K562 (cell line): ENCODE measurements around the gene ERCC1. TPM values are rescaled to one million over a fixed set of nuclear protein-coding genes. Genes with fewer than 3 reads are reported as not detected.

Experiments
- CBX3 ChIP-seq, 2 experiments: IDR thresholded peaks; 1 replicate in 1 of 2; 2 replicates in 1 of 2; pipeline ENCODE4 v1.6.1; 2012; ENCODE audit warnings: inconsistent platforms in 2 of 2, low read length in 2 of 2, borderline replicate concordance in 1 of 2, control low read depth in 1 of 2
- CBX8 ChIP-seq: fragments of 200-600 bp; sonication (generic); IDR thresholded peaks from 2 replicates; pipeline ENCODE4 v1.6.1; 2012; ENCODE audit warnings: borderline replicate concordance, mixed run types, low read depth, mild to moderate bottlenecking, moderate library complexity, mixed read lengths, low read length, control low read depth, inconsistent platforms; ENCODE audit not compliant: poor library complexity, severe bottlenecking; ENCODE audit errors: extremely low read depth
- CEBPB ChIP-seq: fragments of 450-650 bp; IDR thresholded peaks from 2 replicates; pipeline ENCODE4 v1.6.1; 2016; ENCODE audit warnings: missing genetic modification characterization, missing compliant biosample characterization
- EP300 ChIP-seq: IDR thresholded peaks from 2 replicates; pipeline ENCODE4 v1.6.1; 2012; ENCODE audit warnings: low read length, improper control_type of control experiment
- ETV6 ChIP-seq, 3 experiments: fragments of 150-350 bp in 1 of 3; sonication (generic) in 1 of 3; formaldehyde crosslinking in 1 of 3; IDR thresholded peaks; 2 replicates each; pipeline versions ENCODE4 v1.6.1 to v1.8.0; 2014 to 2022; ENCODE audit warnings: borderline replicate concordance in 2 of 3, low read depth in 2 of 3, antibody characterized with exemption in 1 of 3, low read length in 1 of 3, mild to moderate bottlenecking in 1 of 3, missing genetic modification reagents in 1 of 3
- MBD2 ChIP-seq: sonication (generic); IDR thresholded peaks from 2 replicates; pipeline ENCODE4 v1.6.1; 2016; ENCODE audit warnings: low read depth, borderline replicate concordance
- MEF2D ChIP-seq: conservative IDR thresholded peaks from 2 replicates; pipeline ENCODE4 v1.6.1; 2016; ENCODE audit warnings: low read depth, missing genetic modification characterization, missing compliant biosample characterization
- NCOA1 ChIP-seq: fragments of 450-650 bp; IDR thresholded peaks from 2 replicates; pipeline ENCODE4 v1.6.1; 2016; ENCODE audit warnings: low read depth
- NONO ChIP-seq, 2 experiments: fragments of 200-400 bp in 1 of 2; fragments of 450-650 bp in 1 of 2; formaldehyde crosslinking in 1 of 2; IDR thresholded peaks; 2 replicates each; pipeline ENCODE4 v1.6.1; 2017; ENCODE audit warnings: low read depth in 2 of 2, mild to moderate bottlenecking in 2 of 2, moderate library complexity in 2 of 2, low read length in 1 of 2
- NR2C1 ChIP-seq, 2 experiments: fragments of 450-650 bp; IDR thresholded peaks; 2 replicates each; pipeline ENCODE4 v1.6.1; 2017; ENCODE audit warnings: mild to moderate bottlenecking in 2 of 2, antibody characterized with exemption in 1 of 2, inconsistent platforms in 1 of 2, missing compliant biosample characterization in 1 of 2, missing genetic modification characterization in 1 of 2
- PHF8 ChIP-seq: fragments of 200-600 bp; sonication (generic); IDR thresholded peaks from 2 replicates; pipeline ENCODE4 v1.6.1; 2012; ENCODE audit warnings: mixed run types, mild to moderate bottlenecking, inconsistent platforms, low read length, moderate library complexity, borderline replicate concordance
- PTTG1 ChIP-seq: fragments of 450-650 bp; IDR thresholded peaks from 2 replicates; pipeline ENCODE4 v1.6.1; 2016; ENCODE audit warnings: low read depth, mild to moderate bottlenecking, missing genetic modification characterization, missing compliant biosample characterization
- RCOR1 ChIP-seq, 2 experiments: IDR thresholded peaks; 2 replicates each; pipeline ENCODE4 v1.6.1; 2012; ENCODE audit warnings: low read depth in 2 of 2, low read length in 2 of 2, borderline replicate concordance in 1 of 2, improper control_type of control experiment in 1 of 2
- SAFB2 ChIP-seq: fragments of 200-400 bp; formaldehyde crosslinking; IDR thresholded peaks from 2 replicates; pipeline ENCODE4 v1.6.1; 2018; ENCODE audit warnings: borderline replicate concordance, low read length, low read depth, moderate library complexity; ENCODE audit not compliant: severe bottlenecking
- SMAD3 ChIP-seq: fragments of 450-650 bp; formaldehyde crosslinking; conservative IDR thresholded peaks from 2 replicates; pipeline ENCODE4 v1.4.0; 2020; ENCODE audit warnings: mild to moderate bottlenecking
- SPI1 ChIP-seq: IDR thresholded peaks from 2 replicates; pipeline ENCODE4 v1.6.1; 2011; ENCODE audit warnings: low read depth, low read length, control low read depth, borderline replicate concordance
- SRSF7 ChIP-seq: fragments of 200-400 bp; formaldehyde crosslinking; optimal IDR thresholded peaks from 2 replicates; pipeline ENCODE3; 2017; ENCODE audit warnings: mild to moderate bottlenecking, low read depth, low read length
- SUPT5H ChIP-seq: fragments of 450-650 bp; IDR thresholded peaks from 2 replicates; pipeline ENCODE4 v1.6.1; 2016
- ZNF175 ChIP-seq: fragments of 200-800 bp; sonication (Bioruptor generic); IDR thresholded peaks from 2 replicates; pipeline ENCODE4 v1.6.1; 2016; ENCODE audit warnings: low read depth, mild to moderate bottlenecking, missing genetic modification characterization, missing compliant biosample characterization
- ZNF449 ChIP-seq: fragments of 250-450 bp; sonication (Bioruptor Pico); IDR thresholded peaks from 2 replicates; pipeline ENCODE4 v1.8.0; 2022; ENCODE audit warnings: moderate library complexity, mild to moderate bottlenecking, inconsistent platforms
- ZNF511 ChIP-seq: sonication (generic); formaldehyde crosslinking; IDR thresholded peaks from 2 replicates; pipeline ENCODE4 v1.8.0; 2022; ENCODE audit warnings: mild to moderate bottlenecking, missing genetic modification reagents
- ZNF655 ChIP-seq: fragments of 250-450 bp; sonication (Bioruptor Pico); IDR thresholded peaks from 2 replicates; pipeline ENCODE4 v1.5.0; 2021
- ZNF668 ChIP-seq: fragments of 250-450 bp; sonication (Bioruptor Pico); IDR thresholded peaks from 2 replicates; pipeline ENCODE4 v1.8.0; 2022; ENCODE audit warnings: mild to moderate bottlenecking, inconsistent platforms
- ZNF707 ChIP-seq: fragments of 250-450 bp; sonication (Bioruptor Pico); conservative IDR thresholded peaks from 2 replicates; pipeline ENCODE4 v1.8.0; 2022; ENCODE audit warnings: inconsistent platforms, mild to moderate bottlenecking, moderate library complexity
- polyA plus RNA-seq, 8 experiments: library from polyadenylated mRNA; depleted of rRNA in 4 of 8; stranded (reverse) in 5 of 8; unstranded in 3 of 8; fragments of >200 nt; fragmentation: Nextera tagmentation in 2 of 8; fragmentation: Illumina TruSeq in 1 of 8; extraction: Ambion mirVana in 2 of 8; extraction: Trizol in 1 of 8; gene quantifications; 2 replicates each; pipeline versions ENCODE4 v1.2.1 to v1.2.3, GENCODE V29; 2011 to 2014; ENCODE audit warnings: inconsistent platforms in 1 of 8, missing spikeins in 1 of 8
- total RNA-seq, 7 experiments: library from RNA; depleted of rRNA in 6 of 7; stranded (reverse); fragments of >200 nt in 6 of 7; fragmentation: Illumina TruSeq in 2 of 7; extraction: Trizol in 2 of 7; gene quantifications; 2 replicates each; pipeline versions ENCODE4 v1.2.1 to v1.2.3, GENCODE V29; 2011 to 2021; ENCODE audit warnings: low replicate concordance in 1 of 7

ERCC1 gene
- total and polyA plus RNA-seq, 9 of the 15 experiments (the other 6 are each of a cell fraction or from before 2014, with no cell fraction given), result 9.3 to 92.6 (median 60.0) TPM

GRCh38 chr19:45442778-45443461 lies 19.2 kb upstream of the ERCC1 start (continued):
- no peak; the same call in none of the 2 replicates for TF ChIP-seq MEF2D (tag)
- peak in 1 of 2 experiments; percentile 98; a peak in 2 of 4 replicates for TF ChIP-seq RCOR1 (IDR thresholded peaks at IDR 0.05; ENCODE audit: borderline replicate concordance in 1 of 2, low read depth in 2 of 2, low read length in 2 of 2)
- no peak for TF ChIP-seq ZNF449
- TF ChIP-seq NR2C1 (IDR thresholded peaks at IDR 0.05), result no peak
- TF ChIP-seq NR2C1 (tag; IDR thresholded peaks at IDR 0.05), result 0 out of 2 replicates have a peak, but pooled peaks have one; percentile 22
- no peak for TF ChIP-seq PTTG1 (tag)
- no peak for TF ChIP-seq CBX8
- no peak for TF ChIP-seq ZNF175 (CRISPR knock-in tag)
- no peak for TF ChIP-seq SRSF7
- TF ChIP-seq NONO (IDR thresholded peaks at IDR 0.05; ENCODE audit: low read depth in 2 of 2, low read length in 1 of 2), result 0 out of 4 replicates have a peak, but pooled peaks of 1 of the 2 experiments have one; percentile 20
- TF ChIP-seq ZNF707 (CRISPR knock-in tag), result no peak
- peak; percentile 48 for TF ChIP-seq SUPT5H
- peak; percentile 98 for TF ChIP-seq SPI1
- no peak; the same call in 1 of the 2 replicates for TF ChIP-seq MBD2
- no peak for TF ChIP-seq ZNF655
- peak; percentile 54 for TF ChIP-seq CEBPB
- TF ChIP-seq ZNF511 (CRISPR knock-in tag), result peak; percentile 26; the same call in 1 of the 2 replicates
- no peak for TF ChIP-seq CBX3 (IDR thresholded peaks at IDR 0.05; ENCODE audit: borderline replicate concordance in 1 of 2, low read length in 2 of 2)
- TF ChIP-seq EP300, result peak; percentile 89
- peak in 1 of 2 experiments; percentile 75; a peak in 3 of 4 replicates for TF ChIP-seq ETV6 (IDR thresholded peaks at IDR 0.05; ENCODE audit: borderline replicate concordance in 1 of 2, low read depth in 2 of 2, low read length in 1 of 2)
- 0 out of 2 replicates have a peak, but pooled peaks have one; percentile 67 for TF ChIP-seq ETV6 (CRISPR knock-in tag; IDR thresholded peaks at IDR 0.05; ENCODE audit: borderline replicate concordance)
- no peak for TF ChIP-seq ZNF668 (CRISPR knock-in tag)
- TF ChIP-seq NCOA1, result peak; percentile 90
- peak; percentile 24; the same call in 1 of the 2 replicates for TF ChIP-seq PHF8
- TF ChIP-seq SAFB2, result no peak
- no peak for TF ChIP-seq SMAD3 (CRISPR knock-in tag)
